NCI-H1694 treated with DMSO at 0.1 percent for 48 hours (cell line): ENCODE results near the gene TFIP11.

Source experiments
- DNase-seq: peaks from one replicate; lab custom pipeline; 2025; lab: John Stamatoyannopoulos, UW

Gene TFIP11

DNA sequence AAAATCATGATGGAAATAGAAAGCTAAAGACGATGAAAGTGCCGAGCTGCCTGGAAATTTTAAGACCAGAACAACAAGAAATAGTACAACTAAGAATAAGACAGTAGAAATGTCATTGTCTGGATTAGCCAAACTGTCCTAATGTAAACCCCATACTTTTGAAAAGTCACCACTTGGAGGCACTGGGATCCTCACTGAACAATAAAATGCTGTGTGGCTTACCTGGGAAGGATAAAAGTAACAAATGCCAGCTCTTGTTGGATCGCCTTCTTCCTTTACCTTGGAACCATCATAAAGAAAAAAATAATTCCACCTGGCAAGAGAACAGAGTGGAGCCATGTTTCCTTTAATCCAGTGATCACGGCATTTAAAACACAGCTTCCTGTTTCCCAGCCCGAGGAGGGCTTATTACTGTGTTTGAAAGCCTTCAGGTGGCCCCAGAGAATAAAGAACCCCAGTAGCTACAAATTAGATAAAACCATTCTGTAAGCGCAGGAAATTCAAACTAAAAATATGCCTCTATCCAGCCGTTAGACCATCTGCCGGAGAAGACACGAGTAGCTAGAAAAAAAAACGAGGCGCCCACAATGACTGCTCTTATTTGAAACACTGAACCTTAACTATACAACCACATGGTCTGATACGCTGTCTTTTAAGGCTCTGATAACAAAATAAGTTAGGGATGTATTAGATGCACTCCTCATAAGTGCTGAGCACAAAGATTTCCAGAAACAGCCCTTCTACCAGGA, 33.1 kb downstream of the TFIP11 start:
- peak; percentile 35 for DNase-seq

DNA sequence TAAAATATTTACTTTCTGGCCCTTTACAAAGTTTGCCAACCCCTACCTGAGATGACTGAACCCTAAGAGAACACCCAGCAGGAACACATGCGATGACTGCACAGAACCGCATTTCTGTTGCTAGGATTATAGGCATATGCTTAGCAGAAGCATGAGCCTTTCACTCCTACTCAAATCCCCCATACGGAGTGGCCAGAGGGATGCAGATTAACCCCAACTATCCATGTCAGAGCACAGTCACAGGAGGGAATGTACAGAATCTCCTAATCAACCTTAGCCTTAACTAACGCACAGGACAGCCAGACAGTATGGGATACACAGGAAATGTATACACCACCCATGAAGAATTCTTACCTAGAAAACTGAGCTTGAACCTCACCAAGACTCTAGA, 34.9 kb downstream of the TFIP11 start:
- DNase-seq: no peak

GRCh38 chr22:26476705-26477340, 35.5 kb downstream of the TFIP11 start:
- DNase-seq: no peak

DNA sequence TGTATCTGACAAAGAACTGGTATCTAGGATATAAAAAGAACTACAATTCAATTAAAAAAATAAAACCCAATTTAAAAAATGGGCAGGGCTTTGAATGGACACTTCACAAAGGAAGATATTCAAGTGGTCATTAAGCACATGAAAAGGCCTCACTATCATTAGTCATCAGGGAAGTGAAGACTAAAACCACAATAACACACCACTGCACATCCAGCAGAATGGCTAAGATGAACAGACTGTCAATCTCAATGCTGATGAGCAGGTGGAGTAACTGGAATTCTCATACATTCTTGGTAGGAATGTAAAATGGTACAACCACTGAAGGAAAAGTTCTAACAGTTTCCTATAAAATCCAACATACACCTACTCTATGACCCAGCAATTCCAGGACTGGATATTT, 37.6 kb downstream of the TFIP11 start:
- no peak for DNase-seq

DNA sequence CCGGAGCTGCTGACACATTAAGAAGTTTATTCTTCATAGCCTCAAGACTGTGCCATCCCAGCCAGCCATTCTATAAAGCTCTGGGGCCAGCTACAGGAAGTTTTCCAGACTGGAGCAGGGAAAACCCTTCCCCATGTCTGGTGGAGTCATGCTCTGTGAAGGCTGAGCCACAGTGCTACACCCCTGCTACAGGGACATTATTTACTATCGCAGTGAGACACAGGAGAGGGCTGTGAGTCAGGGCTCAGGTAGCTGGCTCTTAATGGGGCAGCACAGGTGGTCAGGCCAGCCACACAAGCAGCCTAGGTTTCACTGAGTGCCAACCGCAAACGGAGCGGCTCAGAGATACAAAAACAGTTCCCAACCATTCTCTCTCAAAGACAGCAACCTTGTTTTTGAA, 40.8 kb downstream of the TFIP11 start:
- no peak for DNase-seq

DNA sequence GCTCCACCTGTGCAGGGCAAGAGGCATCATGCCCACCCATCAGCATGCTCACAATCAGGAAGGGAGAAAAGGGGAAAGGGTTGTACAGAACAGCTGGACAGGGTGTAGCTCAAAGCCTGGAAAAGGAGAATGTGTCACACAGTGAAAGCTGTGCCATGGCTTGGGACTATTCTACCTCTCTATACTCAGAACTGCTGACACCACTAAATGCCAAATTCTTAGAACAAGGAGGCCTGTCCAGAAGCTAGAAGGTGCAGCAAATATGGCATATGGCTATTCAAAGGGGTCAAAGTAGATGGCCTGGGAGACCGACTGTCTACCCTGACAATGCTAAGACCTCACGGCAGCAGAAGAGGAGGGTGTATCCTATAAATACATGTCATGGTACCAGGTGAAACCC, 41.5 kb downstream of the TFIP11 start:
- DNase-seq: no peak

DNA sequence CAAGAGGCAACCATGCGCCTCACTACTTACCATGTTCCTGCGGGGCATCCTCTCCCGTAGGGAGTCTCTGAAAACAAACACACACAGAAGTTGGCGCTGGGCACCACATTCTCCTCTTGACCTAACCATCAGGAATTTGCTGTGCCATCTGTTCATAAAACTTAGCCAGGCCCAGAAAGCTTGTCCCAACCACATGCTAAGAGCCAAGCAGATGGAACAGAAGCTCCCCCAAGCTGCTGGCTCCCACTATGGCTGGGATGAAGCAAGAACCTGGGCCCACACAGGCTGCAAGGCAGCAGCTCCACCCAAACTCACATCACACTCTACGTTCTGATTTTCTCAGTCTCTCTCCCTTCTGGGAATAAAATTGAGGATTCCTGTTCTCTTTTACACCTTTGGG, 46.1 kb downstream of the TFIP11 start:
- DNase-seq: peak; percentile 84

GRCh38 chr22:26464312-26464711, 48.0 kb downstream of the TFIP11 start:
- no peak for DNase-seq

- no peak for DNase-seq
Observed at GRCh38 chr22:26463688-26464087, 48.6 kb downstream of the TFIP11 start.

- DNase-seq: no peak
Observed at GRCh38 chr22:26463101-26463661, 49.1 kb downstream of the TFIP11 start.

DNA sequence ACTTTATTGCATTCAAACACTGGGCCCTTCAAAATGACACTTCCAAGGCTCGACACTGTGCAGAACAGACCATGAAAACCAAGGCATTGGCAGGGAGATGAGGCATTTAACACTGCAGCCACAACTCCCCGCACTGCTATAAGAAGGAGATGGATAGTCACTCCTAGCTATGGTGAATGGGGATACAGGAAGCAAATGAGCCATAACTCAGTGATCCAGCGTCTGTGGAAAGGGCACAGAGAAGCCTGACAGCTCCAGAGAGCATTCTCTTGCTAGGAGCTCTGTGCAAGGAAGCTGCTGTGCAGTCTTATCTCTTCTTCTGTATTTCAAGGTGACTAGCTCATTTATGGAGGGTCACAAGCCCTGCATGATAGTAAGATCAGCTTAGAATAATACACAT, 49.6 kb downstream of the TFIP11 start:
- no peak for DNase-seq

- DNase-seq: no peak
Observed at GRCh38 chr22:26462051-26462450, 50.2 kb downstream of the TFIP11 start.

DNA sequence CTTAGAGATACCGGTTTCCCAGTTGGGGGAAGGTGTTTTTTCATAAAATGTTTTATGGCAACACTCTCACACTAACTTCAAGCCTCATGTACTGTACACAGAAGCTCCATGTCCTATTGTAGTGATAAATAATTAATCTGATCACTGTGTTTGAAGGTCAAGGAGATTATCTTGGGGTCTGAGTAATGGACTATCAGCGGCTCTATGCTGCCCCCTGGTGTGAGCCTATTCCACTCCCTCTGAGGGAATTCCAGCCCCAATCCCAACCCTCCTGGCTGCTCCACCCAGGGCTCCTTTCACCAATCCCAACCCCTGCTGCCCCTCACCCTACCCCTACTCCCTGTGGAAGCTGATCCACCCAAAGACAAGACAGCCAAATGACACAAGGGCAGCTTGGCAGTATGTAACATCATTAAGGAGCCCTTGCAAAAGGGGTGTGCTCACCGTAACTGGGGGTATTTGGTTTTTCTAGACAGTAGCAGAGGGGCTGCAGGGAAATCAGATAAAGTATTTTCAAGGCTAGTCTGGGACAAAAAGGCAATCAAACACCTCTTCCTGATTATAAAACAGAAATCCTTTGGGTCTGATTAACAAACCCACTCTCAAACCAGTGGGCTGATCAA, 51.0 kb downstream of the TFIP11 start:
- peak; percentile 42 for DNase-seq

DNA sequence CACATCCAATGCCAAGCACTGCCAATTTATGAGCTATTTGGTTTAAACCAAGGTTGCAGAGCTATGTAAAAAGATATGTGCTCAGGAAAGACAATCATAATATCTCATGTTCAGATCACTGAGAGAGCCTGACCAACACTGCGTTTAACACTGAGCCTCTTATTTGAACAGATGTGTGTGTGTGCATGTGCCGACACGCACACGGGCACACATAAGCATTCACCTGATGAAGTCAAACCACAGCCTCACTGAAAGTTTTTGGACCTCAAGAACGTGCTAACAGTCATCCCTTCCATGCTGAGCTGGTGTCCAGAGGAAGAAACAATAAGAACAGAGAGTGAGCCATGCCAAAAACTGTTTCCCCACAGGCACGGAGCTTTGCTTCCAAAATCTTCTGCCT, 52.1 kb downstream of the TFIP11 start:
- no peak for DNase-seq

DNA sequence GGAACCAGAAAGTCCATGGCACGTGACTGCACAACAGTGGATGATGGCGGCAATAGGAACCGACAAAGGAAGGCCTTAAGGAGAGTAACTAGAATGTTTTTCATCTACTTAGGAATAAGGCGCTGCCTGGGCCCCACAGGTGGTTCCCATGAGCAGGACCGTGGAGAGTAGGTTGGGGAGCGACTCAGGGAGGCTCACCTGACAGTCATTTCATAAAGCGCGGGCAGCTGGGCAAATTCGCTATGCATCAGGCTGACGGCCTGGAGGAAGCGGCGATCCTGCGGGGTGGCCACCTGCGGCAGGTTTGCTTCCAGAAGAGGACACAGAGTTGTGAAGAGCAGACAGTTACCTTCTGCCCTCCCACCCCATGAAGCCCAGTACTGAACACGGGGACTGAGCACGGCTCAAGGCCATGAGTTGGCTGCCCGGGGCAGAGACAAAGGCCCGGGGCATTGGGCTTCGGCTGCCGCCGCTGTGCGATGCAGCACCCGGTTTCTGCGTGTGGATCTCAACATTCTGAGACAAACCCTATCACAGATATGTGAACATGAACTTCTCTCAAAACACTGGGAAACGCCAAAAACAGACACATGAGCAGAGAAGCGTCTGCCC, 54.5 kb downstream of the TFIP11 start:
- no peak for DNase-seq

DNA sequence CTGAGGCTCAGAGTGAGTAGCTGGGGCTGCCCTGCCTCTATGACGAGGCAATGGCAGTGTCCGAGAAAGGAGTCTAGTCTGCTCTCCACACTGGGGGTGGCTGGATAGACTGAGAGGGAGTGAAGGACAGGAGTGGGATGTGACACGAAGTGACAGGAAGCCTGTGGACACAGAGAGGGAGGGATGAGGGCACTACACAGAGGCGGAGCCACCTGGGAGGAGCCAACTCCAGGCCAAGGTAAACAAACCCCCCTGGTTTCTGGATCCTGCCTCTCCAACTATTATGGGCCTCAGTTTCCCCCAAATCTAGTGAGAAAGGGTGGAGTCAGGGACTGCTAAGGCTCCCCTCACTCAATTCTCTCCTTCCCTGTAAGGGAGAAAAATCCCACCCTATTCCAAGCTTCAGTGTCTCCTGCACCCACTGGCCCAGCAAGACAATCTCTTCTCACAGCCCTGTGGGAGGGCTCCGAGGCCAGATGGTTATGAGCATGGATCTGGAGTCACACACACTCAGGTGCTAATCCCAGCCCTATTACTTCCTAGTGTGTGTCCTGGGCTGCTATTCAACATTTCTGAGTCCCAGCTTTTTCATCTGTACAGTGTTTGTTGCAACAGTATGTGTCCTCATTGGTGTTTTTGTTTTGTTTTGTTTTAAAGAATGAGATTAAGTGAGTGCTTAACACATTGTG, 58.3 kb downstream of the TFIP11 start:
- DNase-seq: no peak

DNA sequence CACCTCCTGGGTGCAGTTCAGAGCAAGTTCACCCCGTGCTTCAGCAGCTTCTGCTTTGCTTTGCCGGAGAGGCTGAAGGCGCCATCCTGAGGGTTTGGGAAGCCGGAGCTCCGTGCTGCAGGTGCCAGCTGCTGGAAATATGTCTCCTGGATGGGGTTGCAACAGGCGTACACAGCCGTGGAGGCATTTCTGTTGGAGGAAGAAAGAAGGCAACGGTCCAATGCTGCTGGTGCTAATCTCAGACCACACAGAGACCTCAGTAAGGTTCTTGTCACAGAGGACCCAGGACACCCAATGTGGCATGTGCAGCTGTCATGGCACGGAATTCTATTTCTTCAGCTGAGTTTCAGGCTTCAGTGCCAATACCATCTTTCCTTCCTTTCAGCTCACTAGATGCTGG, 59.1 kb downstream of the TFIP11 start:
- no peak for DNase-seq

DNA sequence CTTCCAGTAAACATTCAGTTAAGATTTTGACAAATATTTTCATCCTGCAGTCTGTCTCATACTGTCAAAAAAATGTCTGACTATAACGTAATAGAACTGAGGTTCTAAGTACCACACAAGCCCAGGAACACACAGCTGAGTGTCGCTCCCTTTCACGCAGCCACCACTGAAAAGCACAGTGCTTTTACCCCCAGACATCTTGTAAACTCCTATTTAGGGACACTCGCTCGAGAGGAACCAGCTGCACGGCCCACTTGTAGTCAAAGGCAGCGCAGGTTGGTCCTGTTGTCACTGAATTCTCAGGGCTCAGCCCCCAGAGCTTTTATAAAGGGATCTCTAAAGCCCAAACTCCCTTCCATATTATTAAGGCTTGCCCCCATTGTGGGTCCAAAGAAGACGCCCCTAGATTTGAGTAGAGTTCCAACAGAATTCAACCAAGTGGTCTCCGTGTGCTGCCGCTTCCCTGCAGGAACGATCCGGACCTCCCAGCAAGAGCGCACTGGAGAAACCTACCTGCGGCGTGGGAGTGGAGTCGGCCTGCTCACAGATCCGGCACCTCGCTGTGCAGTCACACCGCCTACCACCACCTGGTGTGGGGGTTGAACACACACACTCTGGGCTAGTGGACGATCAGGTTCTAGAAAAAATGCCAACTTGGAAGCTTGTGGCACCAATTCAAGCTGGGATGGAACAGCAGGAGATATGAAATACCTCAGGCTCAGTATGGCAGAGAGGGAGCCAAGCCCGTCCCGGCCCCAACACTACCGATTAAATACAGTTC, 59.8 kb downstream of the TFIP11 start:
- DNase-seq: no peak

DNA sequence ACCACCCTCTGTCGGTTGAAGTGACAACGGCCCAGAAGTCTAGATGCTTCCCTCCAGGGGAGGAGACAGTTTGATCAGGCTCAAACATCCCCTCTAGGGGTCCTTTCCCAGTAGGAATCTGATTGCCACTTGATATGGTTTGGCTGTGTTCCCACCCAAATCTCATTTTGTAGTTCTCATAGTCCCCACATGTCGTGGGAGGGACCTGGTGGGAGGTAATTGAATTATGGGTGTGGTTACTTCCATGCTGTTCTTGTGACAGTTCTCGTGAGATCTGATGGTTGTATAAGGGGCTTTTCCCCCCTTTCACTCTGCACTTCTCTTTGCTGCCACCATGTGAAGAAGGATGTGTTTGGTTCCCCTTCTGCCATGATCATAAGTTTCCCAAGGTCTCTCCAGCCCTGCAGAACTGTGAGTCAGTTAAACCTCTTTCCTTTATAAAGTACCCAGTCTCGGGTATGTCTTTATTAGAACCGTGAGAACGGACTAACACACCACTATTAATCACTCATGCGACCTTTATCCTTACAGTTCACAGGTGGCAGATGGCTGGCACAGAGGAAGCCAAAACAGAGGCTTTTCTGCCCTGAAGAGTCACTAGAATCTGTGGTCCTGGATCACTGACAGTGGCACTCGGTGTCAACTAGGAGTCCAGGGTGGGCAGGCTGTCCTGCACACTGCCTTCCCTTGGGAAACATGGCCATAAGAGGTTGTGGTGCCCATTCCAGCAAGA, 61.7 kb downstream of the TFIP11 start:
- DNase-seq: peak; percentile 36

DNA sequence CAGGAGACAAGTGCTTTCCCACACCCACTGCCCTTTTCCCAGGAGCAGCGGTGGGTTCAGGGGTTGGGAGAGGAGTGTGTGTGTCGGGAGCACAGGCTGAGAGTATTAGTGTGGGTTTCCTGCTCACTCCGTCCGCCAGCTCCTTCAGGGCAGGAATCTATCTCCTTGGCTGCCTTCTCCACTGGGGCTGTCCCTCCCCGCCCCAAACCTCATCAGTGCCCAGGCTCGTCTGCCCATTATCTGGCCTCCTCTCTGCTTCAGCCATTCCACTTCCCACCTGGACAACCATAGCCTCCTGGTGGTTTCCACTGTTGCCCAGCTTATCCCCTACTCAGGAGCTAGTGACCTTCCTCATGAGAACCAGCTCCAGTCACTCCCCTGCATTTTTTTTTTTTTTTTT, 63.3 kb downstream of the TFIP11 start:
- no peak for DNase-seq

DNA sequence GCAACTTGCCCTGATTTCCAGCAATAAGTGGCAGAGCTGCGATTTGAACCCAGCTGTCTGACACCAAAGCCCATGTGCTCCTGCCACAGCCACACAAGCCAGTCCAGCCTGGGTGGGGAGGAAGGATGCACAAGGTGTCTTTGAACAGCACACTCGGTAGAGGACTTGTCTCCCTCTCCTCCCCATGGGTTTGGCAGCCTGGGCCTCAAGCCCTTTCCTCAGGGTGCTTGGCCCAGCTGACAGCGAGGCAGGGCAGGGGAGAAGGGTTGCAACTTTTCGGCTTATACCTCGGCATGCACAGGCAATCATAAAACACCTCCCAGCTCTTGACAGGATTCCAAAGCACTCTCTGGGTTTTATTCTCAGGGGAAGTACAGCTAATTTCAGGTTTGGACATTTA, 63.9 kb downstream of the TFIP11 start:
- no peak for DNase-seq
